Fibroblast of lung (primary cell): ENCODE results near the gene TNFRSF19. TPM values are rescaled to one million over a fixed set of nuclear protein-coding genes. Genes with fewer than 3 reads are reported as not detected.

Source experiments
- DNase-seq, 2 donors: peaks; one replicate each; pipeline versions ENCODE4 v3.0.0 to v3.0.0-alpha.2; 2010; ENCODE audit warnings: low read depth in 2 of 2
- H2AFZ ChIP-seq: 2 replicates; pipeline ENCODE4 v1.5.1; 2012; ENCODE audit warnings: low read length, control low read depth, inconsistent platforms
- H3K27ac ChIP-seq: 2 replicates; pipeline ENCODE4 v1.5.1; 2011; ENCODE audit warnings: low read length, control low read depth; ENCODE audit not compliant: insufficient read depth
- H3K27me3 ChIP-seq: 2 replicates; pipeline ENCODE4 v1.5.1; 2011; ENCODE audit warnings: mild to moderate bottlenecking, low read length; ENCODE audit not compliant: control insufficient read depth, insufficient read depth
- H3K36me3 ChIP-seq: 2 replicates; pipeline ENCODE4 v1.5.1; 2011; ENCODE audit warnings: low read length; ENCODE audit not compliant: control insufficient read depth, insufficient read depth
- H3K4me1 ChIP-seq: 2 replicates; pipeline ENCODE4 v1.5.1; 2011; ENCODE audit warnings: low read length; ENCODE audit not compliant: control insufficient read depth, insufficient read depth; ENCODE audit errors: extremely low read depth
- H3K4me2 ChIP-seq: 2 replicates; pipeline ENCODE4 v1.5.1; 2011; ENCODE audit warnings: low read length, control low read depth; ENCODE audit not compliant: insufficient read depth; ENCODE audit errors: extremely low read depth
- H3K4me3 ChIP-seq, 4 experiments: fragments of 200-600 bp in 1 of 4; sonication (generic) in 1 of 4; replicated peaks in 1 of 4; 2 replicates each; pipeline ENCODE4 v1.5.1; 2011 to 2016; ENCODE audit warnings: low read length in 4 of 4, low read depth in 3 of 4, mild to moderate bottlenecking in 3 of 4, control low read depth in 2 of 4, inconsistent platforms in 1 of 4, mixed read lengths in 1 of 4; ENCODE audit not compliant: insufficient read depth in 1 of 4; ENCODE audit errors: control extremely low read depth in 1 of 4
- H3K79me2 ChIP-seq: 2 replicates; pipeline ENCODE4 v1.5.1; 2012; ENCODE audit warnings: mild to moderate bottlenecking, low read length, inconsistent platforms; ENCODE audit not compliant: control insufficient read depth, insufficient read depth
- H3K9ac ChIP-seq: 2 replicates; pipeline ENCODE4 v1.5.1; 2011; ENCODE audit warnings: mild to moderate bottlenecking, low read length, control low read depth; ENCODE audit not compliant: insufficient read depth
- H3K9me3 ChIP-seq: 2 replicates; pipeline ENCODE4 v1.5.1; 2012; ENCODE audit warnings: low read depth, low read length; ENCODE audit not compliant: control insufficient read depth, insufficient read depth
- H4K20me1 ChIP-seq: 2 replicates; pipeline ENCODE4 v1.5.1; 2011; ENCODE audit warnings: low read length; ENCODE audit not compliant: control insufficient read depth, insufficient read depth; ENCODE audit errors: extremely low read depth
- CTCF ChIP-seq, 2 donors: IDR thresholded peaks in 1 of 2; conservative IDR thresholded peaks in 1 of 2; 1 replicate in 1 of 2; 2 replicates in 1 of 2; pipeline ENCODE4 v1.5.1; 2011 to 2012; ENCODE audit warnings: low read length in 2 of 2, control low read depth in 1 of 2, inconsistent platforms in 1 of 2, low read depth in 1 of 2, mild to moderate bottlenecking in 1 of 2
- EZH2 ChIP-seq: IDR thresholded peaks from 2 replicates; pipeline ENCODE4 v1.5.1; 2012; ENCODE audit warnings: low read length, control low read depth, mild to moderate bottlenecking; ENCODE audit errors: missing control alignments
- polyA plus RNA-seq, 2 donors: library from polyadenylated mRNA; depleted of rRNA in 1 of 2; stranded (reverse) in 1 of 2; unstranded in 1 of 2; fragments of >200 nt; gene quantifications; 2 replicates each; pipeline ENCODE4 v1.2.1, GENCODE V29; 2011 to 2012; ENCODE audit warnings: missing spikeins in 1 of 2
- total RNA-seq: library from RNA; depleted of rRNA; stranded (reverse); fragments of >200 nt; gene quantifications from 2 replicates; pipeline ENCODE4 v1.2.1, GENCODE V29; 2014

The TNFRSF19 gene
- total and polyA plus RNA-seq, 2 donors (not counting 1 experiment from before 2014, with no cell fraction given), result 260 to 330 TPM

GRCh38 chr13:23699271-23699670 is 129.1 kb downstream of the TNFRSF19 start:
- no peak for DNase-seq
- no peaks in the 10 kb centered on the region for H3K36me3 ChIP-seq

DNA sequence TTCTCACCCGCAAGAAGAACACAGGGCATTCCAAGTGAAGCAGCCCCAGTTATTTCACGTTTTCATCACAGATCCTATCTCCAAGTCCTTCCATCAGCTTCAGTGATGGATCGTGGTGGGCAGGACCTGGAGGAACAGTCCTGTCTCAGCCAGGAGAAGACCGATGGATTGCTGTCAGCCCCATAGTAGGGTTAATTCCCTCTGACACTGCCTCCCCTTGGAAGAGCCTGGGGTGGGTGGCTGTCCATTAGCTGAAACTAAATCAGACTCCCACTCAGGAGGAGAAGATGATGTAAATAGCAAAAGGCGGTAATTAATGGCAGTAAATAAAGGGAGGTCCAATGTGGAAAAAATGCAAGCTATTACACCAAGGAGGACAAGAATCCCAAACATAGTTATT is 131.0 kb downstream of the TNFRSF19 start:
- Histone ChIP-seq H3K36me3 (no peaks in the 10 kb centered on the region), H3K27ac (peak overlapping the region; percentile 74), H3K79me2 (no peaks in the 10 kb centered on the region), H3K9me3 (no peaks in the 10 kb centered on the region), H3K4me3 (no peak overlapping the region), H3K4me1 (peaks cover 17% of the 10 kb centered on the region), H2AFZ (no peak overlapping the region), H3K4me2 (no peak overlapping the region), H4K20me1 (no peaks in the 10 kb centered on the region), H3K9ac (peak overlapping the region; percentile 16), H3K27me3 (no peaks in the 10 kb centered on the region)
- TF ChIP-seq EZH2 (no peak), CTCF (conservative IDR thresholded peaks at IDR 0.05 in 1 of 2, IDR thresholded peaks at IDR 0.05 in 1 of 2; ENCODE audit: low read depth in 1 of 2, low read length in 2 of 2) (no peak)
- DNase-seq, result no peak

More at GRCh38 chr13:23699271-23699670, 129.1 kb downstream of the TNFRSF19 start:
- H3K4me3 ChIP-seq, result no peak overlapping the region
- no peak overlapping the region for H3K9ac ChIP-seq
- no peak overlapping the region for H3K4me2 ChIP-seq
- no peak for TF ChIP-seq CTCF (conservative IDR thresholded peaks at IDR 0.05 in 1 of 2, IDR thresholded peaks at IDR 0.05 in 1 of 2; ENCODE audit: low read depth in 1 of 2, low read length in 2 of 2)
- no peak for TF ChIP-seq EZH2
- no peaks in the 10 kb centered on the region for H3K79me2 ChIP-seq
- no peak overlapping the region for H3K27ac ChIP-seq
- no peak overlapping the region for H2AFZ ChIP-seq
- H3K9me3 ChIP-seq, result no peaks in the 10 kb centered on the region
- H3K4me1 ChIP-seq, result peaks cover 13% of the 10 kb centered on the region
- no peaks in the 10 kb centered on the region for H4K20me1 ChIP-seq
- H3K27me3 ChIP-seq, result no peaks in the 10 kb centered on the region

GRCh38 chr13:23701636-23702035 is 131.4 kb downstream of the TNFRSF19 start:
- no peaks in the 10 kb centered on the region for H3K79me2 ChIP-seq
- H3K27me3 ChIP-seq, result no peaks in the 10 kb centered on the region
- no peak overlapping the region for H3K9ac ChIP-seq
- no peak overlapping the region for H3K4me3 ChIP-seq
- peak overlapping the region; percentile 20 for H3K4me2 ChIP-seq
- H3K9me3 ChIP-seq, result no peaks in the 10 kb centered on the region
- peak overlapping the region; percentile 74 for H3K27ac ChIP-seq
- peak; percentile 65 to 85 for DNase-seq
- TF ChIP-seq CTCF (conservative IDR thresholded peaks at IDR 0.05 in 1 of 2, IDR thresholded peaks at IDR 0.05 in 1 of 2; ENCODE audit: low read depth in 1 of 2, low read length in 2 of 2), result no peak
- TF ChIP-seq EZH2, result no peak
- H4K20me1 ChIP-seq, result no peaks in the 10 kb centered on the region
- H3K4me1 ChIP-seq, result peaks cover 17% of the 10 kb centered on the region
- no peaks in the 10 kb centered on the region for H3K36me3 ChIP-seq
- H2AFZ ChIP-seq, result no peak overlapping the region
